ENCODE results near the gene DCHS2.

DNA sequence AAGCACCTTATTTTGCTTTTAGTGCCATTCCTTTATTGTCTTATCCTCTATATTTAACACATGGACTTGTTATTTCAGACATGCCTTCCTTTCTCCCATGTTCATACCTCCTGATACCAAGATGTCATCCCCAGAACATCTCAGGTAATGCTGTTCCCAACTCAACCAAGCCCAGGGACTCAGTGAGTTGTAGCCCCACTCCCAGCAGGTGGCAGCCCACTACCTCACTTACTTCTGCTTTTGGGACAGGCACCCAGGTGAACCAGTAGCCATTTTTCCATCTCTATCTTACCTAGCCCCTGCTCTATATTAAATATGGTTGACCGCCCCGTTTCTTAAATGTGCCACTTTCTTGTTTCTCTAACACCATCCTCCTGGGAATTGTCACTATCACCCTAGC, 199.0 kb downstream of the DCHS2 start:
- TF ChIP-seq POLR2AphosphoS5 (IDR thresholded peaks at IDR 0.05) (no peak), POLR2A (IDR thresholded peaks at IDR 0.05) (no peak)

All from suprapubic skin (tissue), 4 donors.